ENCODE measurements around the gene XRN2.

DNA sequence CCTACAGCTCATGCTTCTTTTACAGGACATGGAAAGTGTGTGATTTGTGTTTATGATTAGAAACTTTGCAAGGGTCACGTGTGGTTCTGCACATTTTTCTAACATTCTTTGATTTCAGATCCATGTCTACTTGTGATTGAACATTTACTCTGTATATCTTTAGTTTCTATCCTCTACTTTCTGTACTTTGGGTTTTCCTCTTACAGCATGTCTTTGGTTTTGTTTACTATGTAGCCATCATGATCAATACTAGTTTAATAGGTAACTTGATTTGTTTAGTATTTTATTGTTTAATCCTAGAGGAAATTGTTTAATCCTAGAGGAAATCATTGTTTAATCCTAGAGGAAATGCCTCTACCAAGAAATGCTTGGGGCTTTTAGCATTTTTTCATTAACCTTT is 41.8 kb downstream of the XRN2 start:
- TF ChIP-seq REST (IDR thresholded peaks at IDR 0.05; ENCODE audit: insufficient read depth in 1 of 2, low read depth in 2 of 2, low read length in 2 of 2) = no peak
- TF ChIP-seq POLR2AphosphoS5 (IDR thresholded peaks at IDR 0.05; ENCODE audit: low read depth, low read length) = no peak
- no peak for TF ChIP-seq TAF1 (IDR thresholded peaks at IDR 0.05; ENCODE audit: borderline replicate concordance, insufficient read depth, low read length)
- TF ChIP-seq SIN3A (IDR thresholded peaks at IDR 0.05; ENCODE audit: borderline replicate concordance, insufficient read depth, low read length) = no peak
- no peak for TF ChIP-seq FOXP2 (optimal IDR thresholded peaks at IDR 0.05; ENCODE audit: borderline replicate concordance, extremely low read depth, extremely low read length, insufficient read depth)

All from PFSK-1 (cell line).